HepG2 (cell line): ENCODE measurements around the gene GLCE.

ENCODE experiments used
- ONECUT2 ChIP-seq: sonication (generic); formaldehyde crosslinking; IDR thresholded peaks from 2 replicates; pipeline ENCODE4 v1.4.0; 2020; ENCODE audit warnings: missing genetic modification reagents
- POLR2A ChIP-seq, 2 experiments: IDR thresholded peaks; 2 replicates each; pipeline ENCODE4 v1.6.1; 2011; ENCODE audit warnings: low read depth in 2 of 2, low read length in 2 of 2, mild to moderate bottlenecking in 1 of 2, moderate library complexity in 1 of 2; ENCODE audit not compliant: insufficient read depth in 1 of 2
- POLR2AphosphoS5 ChIP-seq: IDR thresholded peaks from 2 replicates; pipeline ENCODE4 v1.6.1; 2012; ENCODE audit warnings: low read depth, low read length
- SIN3A ChIP-seq: IDR thresholded peaks from 2 replicates; pipeline ENCODE4 v1.6.1; 2011; ENCODE audit warnings: low read depth, mild to moderate bottlenecking, control low read depth, low read length, borderline replicate concordance
- ZKSCAN1 ChIP-seq: fragments of 150-350 bp; IDR thresholded peaks from 2 replicates; pipeline ENCODE4 v1.6.1; 2014; ENCODE audit warnings: low read length
- ZNF546 ChIP-seq: sonication (generic); formaldehyde crosslinking; conservative IDR thresholded peaks from 2 replicates; pipeline ENCODE4 v1.8.1; 2023; ENCODE audit warnings: mild to moderate bottlenecking, missing genetic modification reagents
- TF ChIP-seq, protein P1 (sequence below): sonication (generic); formaldehyde crosslinking; IDR thresholded peaks from 2 replicates; pipeline ENCODE4 v1.4.0; 2020; ENCODE audit warnings: low read depth, mild to moderate bottlenecking, missing genetic modification reagents
- TF ChIP-seq, protein P2 (sequence below): sonication (generic); formaldehyde crosslinking; IDR thresholded peaks from 2 replicates; pipeline ENCODE4 v1.5.0; 2020; ENCODE audit warnings: mild to moderate bottlenecking, missing genetic modification reagents, moderate library complexity

DNA sequence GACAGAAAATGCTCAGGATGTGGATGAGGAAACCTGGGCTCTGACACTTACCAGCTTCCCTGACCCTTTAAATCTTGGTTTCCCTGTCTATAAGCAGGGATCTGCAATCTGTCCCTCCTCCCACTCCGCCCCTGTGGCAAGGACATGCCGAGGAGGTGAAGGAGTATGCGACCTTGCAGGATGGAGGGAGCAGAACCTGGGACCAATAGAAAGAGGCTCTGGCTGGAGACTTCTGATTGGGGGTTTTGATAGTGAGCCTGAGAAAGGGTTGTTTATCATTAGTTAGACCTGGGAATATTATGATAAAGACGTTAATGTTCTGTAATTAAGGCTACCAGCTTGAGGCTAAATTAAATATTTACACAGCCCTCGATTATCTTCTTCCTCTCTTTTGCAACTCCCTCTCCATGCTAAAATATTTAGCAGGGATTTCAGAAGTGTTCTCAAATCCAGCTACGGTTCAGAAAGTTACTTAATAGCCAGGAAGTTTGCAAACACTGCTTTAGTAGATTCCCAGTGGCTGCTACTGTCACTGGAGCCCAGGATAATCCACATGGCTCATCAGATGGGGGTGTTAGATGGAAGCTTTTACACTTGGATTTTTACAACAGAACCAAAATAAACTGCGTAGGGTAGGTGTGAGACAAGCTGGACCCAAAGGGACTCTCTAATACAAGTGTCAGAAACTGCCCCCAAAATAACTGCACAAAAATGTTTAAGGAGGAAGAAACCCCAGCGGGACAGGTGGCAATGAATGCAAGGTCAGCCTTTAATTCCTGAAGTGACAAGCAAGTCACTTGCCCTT lies 129.1 kb downstream of the GLCE start:
- TF ChIP-seq POLR2AphosphoS5 = no peak
- no peak for TF ChIP-seq ONECUT2 (CRISPR knock-in tag)
- TF ChIP-seq, protein P1, sequence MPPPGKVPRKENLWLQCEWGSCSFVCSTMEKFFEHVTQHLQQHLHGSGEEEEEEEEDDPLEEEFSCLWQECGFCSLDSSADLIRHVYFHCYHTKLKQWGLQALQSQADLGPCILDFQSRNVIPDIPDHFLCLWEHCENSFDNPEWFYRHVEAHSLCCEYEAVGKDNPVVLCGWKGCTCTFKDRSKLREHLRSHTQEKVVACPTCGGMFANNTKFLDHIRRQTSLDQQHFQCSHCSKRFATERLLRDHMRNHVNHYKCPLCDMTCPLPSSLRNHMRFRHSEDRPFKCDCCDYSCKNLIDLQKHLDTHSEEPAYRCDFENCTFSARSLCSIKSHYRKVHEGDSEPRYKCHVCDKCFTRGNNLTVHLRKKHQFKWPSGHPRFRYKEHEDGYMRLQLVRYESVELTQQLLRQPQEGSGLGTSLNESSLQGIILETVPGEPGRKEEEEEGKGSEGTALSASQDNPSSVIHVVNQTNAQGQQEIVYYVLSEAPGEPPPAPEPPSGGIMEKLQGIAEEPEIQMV (CRISPR knock-in tag) = no peak
- no peak for TF ChIP-seq ZNF546 (CRISPR knock-in tag)
- TF ChIP-seq, protein P2, sequence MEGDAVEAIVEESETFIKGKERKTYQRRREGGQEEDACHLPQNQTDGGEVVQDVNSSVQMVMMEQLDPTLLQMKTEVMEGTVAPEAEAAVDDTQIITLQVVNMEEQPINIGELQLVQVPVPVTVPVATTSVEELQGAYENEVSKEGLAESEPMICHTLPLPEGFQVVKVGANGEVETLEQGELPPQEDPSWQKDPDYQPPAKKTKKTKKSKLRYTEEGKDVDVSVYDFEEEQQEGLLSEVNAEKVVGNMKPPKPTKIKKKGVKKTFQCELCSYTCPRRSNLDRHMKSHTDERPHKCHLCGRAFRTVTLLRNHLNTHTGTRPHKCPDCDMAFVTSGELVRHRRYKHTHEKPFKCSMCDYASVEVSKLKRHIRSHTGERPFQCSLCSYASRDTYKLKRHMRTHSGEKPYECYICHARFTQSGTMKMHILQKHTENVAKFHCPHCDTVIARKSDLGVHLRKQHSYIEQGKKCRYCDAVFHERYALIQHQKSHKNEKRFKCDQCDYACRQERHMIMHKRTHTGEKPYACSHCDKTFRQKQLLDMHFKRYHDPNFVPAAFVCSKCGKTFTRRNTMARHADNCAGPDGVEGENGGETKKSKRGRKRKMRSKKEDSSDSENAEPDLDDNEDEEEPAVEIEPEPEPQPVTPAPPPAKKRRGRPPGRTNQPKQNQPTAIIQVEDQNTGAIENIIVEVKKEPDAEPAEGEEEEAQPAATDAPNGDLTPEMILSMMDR (CRISPR knock-in tag) = no peak
- TF ChIP-seq SIN3A = no peak
- no peak for TF ChIP-seq POLR2A (IDR thresholded peaks at IDR 0.05; ENCODE audit: insufficient read depth in 1 of 2, low read depth in 2 of 2, low read length in 2 of 2)
- TF ChIP-seq ZKSCAN1 = no peak
